Suppressor macrophage (primary cell): ENCODE results near the gene KIRREL1.
A peak's percentile ranks its signal among the peaks of the same experiment; 100 is the strongest.

Experiments
- DNase-seq, 4 experiments: peaks; one replicate each; pipeline ENCODE4 v3.0.0-alpha.2; 2020 to 2022

The KIRREL1 gene

GRCh38 chr1:157975228-157975950 lies 18.1 kb upstream of the KIRREL1 start:
- no peak for DNase-seq

- no peak for DNase-seq
Observed at GRCh38 chr1:157976888-157977287, 16.6 kb upstream of the KIRREL1 start.

- DNase-seq = no peak
Observed at GRCh38 chr1:157978586-157979403, 14.7 kb upstream of the KIRREL1 start.

- no peak for DNase-seq
Observed at GRCh38 chr1:157982136-157982535, 11.3 kb upstream of the KIRREL1 start.

- DNase-seq = no peak
Observed at GRCh38 chr1:157983787-157984186, 9.7 kb upstream of the KIRREL1 start.

GRCh38 chr1:157984469-157984868 lies 9.0 kb upstream of the KIRREL1 start:
- DNase-seq = no peak

- no peak for DNase-seq
Observed at GRCh38 chr1:157985473-157985872, 8.0 kb upstream of the KIRREL1 start.

GRCh38 chr1:157988002-157988401 lies 5.4 kb upstream of the KIRREL1 start:
- no peak for DNase-seq

- peak; percentile 54 to 73 (median 64) for DNase-seq
Observed at GRCh38 chr1:157992031-157992832, 1.2 kb upstream of the KIRREL1 start.

GRCh38 chr1:157992833-157993146 lies 655 bp upstream of the KIRREL1 start:
- DNase-seq = peak in 1 of 4 experiments; percentile 3

GRCh38 chr1:157993918-157994605 lies 617 bp downstream of the KIRREL1 start:
- DNase-seq = peak in 2 of 4 experiments; percentile 5 to 10

GRCh38 chr1:157994704-157995582 lies 1.5 kb downstream of the KIRREL1 start:
- DNase-seq = no peak

- no peak for DNase-seq
Observed at GRCh38 chr1:157995583-157996169, 2.2 kb downstream of the KIRREL1 start.

GRCh38 chr1:157996433-157996832 lies 3.0 kb downstream of the KIRREL1 start:
- no peak for DNase-seq

GRCh38 chr1:158000507-158000906 lies 7.1 kb downstream of the KIRREL1 start:
- no peak for DNase-seq

- no peak for DNase-seq
Observed at GRCh38 chr1:158002022-158002630, 8.7 kb downstream of the KIRREL1 start.

- no peak for DNase-seq
Observed at GRCh38 chr1:158002631-158003405, 9.4 kb downstream of the KIRREL1 start.

GRCh38 chr1:158003406-158003800 lies 10.0 kb downstream of the KIRREL1 start:
- no peak for DNase-seq

- DNase-seq = no peak
Observed at GRCh38 chr1:158005224-158005623, 11.8 kb downstream of the KIRREL1 start.

GRCh38 chr1:158007180-158007579 lies 13.7 kb downstream of the KIRREL1 start:
- no peak for DNase-seq
